Measurements from ENCODE around the gene SUGP1. TPM values are rescaled to one million over a fixed set of nuclear protein-coding genes. Genes with fewer than 3 reads are reported as not detected.

Gene SUGP1
- total RNA-seq, 4 donors from 2014 or later: 15.5 to 37.3 (median 24.0) TPM

DNA sequence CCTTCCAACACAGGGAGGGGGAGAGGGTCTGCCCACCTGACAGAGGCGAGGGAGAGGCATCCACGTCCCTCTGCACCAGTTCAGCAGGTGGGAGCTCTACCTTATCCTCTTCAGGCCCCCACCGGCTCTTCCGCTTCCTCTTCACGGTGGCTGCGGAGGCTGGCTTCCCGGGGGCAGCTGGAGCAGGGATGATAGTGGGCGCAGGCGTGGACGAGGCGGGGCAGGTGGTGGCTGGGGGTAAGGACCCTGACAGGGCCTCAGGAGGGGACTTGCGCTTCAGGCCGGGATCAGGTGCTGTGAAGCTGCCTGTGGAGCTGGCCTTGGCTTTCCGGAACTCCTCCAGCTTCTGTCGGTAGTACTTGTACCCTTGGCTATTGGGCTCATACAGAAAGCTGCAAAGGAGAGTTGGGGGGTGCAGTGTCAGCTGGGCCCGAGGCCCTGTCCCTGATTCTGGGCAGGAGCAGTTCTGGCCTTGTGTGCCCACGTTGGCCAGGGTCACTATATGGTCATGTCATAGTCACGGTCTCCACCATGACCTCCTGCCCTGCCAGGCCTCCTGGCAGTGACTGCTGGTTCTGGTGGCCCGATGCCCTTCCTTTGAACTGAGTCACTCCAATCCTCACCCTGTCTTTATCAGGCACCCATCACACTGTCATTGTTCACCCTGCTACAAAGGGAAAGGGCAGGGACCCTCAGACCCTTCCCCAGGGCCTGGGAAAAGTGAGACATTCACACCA lies 23.2 kb downstream of the SUGP1 start:
- TF ChIP-seq CTCF (IDR thresholded peaks at IDR 0.05; ENCODE audit: low read depth): no peak

- no peak for TF ChIP-seq CTCF (IDR thresholded peaks at IDR 0.05; ENCODE audit: low read depth)
These were observed 25.4 kb downstream of the SUGP1 start for GRCh38 chr19:19294914-19295313.

- no peak for TF ChIP-seq CTCF (IDR thresholded peaks at IDR 0.05; ENCODE audit: low read depth)
These were observed 27.7 kb downstream of the SUGP1 start for GRCh38 chr19:19292607-19293006.

GRCh38 chr19:19285686-19286085 lies 34.6 kb downstream of the SUGP1 start:
- TF ChIP-seq CTCF (IDR thresholded peaks at IDR 0.05; ENCODE audit: low read depth): no peak

DNA sequence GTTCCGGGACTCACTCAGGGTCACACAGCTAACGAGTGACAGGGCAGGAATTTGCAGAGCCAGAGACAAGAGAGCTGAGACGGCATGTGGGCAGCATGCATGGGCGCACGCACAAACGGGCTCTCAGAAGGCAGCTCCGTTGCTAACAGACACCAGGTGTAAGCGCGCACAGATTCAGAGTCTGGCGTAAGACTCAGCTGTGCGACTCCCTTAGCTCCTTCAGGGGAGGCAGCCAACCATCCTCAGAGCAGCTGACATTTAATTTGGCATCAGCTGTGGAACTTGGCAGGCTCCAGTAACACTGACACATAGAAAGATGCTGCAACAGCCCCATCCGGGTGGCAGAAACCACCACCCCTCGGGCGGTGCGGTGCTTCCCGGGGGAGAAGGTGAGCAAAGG lies 39.7 kb downstream of the SUGP1 start:
- no peak for TF ChIP-seq CTCF (IDR thresholded peaks at IDR 0.05; ENCODE audit: low read depth)

GRCh38 chr19:19279853-19280252 lies 40.5 kb downstream of the SUGP1 start:
- TF ChIP-seq CTCF (IDR thresholded peaks at IDR 0.05; ENCODE audit: low read depth): no peak

DNA sequence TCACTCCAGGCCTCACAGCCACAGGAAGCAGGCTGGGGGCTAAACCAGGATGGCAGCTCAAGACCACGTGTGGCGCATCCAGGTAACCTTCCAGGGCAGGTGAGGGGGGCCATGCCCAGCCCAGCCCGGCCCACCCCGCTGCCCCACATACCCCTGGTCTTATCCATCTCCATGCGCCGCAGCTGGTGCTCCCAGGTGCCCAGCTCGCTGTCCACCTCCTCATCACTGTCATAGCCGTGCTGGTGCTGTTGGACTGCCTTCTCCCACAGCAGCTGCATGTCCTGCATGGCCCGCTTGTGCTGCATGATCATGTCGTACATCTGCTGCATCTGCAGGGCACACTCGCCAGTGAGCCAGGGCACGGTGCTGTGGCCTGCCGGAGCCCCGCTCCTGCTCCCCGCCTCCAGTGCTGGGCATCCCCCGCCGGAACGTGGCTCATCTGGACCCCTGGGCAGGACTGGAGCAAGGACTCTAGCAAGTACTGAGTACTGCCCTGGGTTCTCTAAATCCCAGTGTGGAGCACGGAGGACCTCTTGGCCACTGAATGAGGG lies 41.2 kb downstream of the SUGP1 start:
- TF ChIP-seq CTCF (IDR thresholded peaks at IDR 0.05; ENCODE audit: low read depth): no peak
